Transverse colon (tissue), 4 donors: Measurements from ENCODE around the gene SULT1C3. TPM values are rescaled to one million over a fixed set of nuclear protein-coding genes. Genes with fewer than 3 reads are reported as not detected.

ENCODE experiments used
- DNase-seq: peaks from one replicate; pipeline ENCODE4 v3.0.0-alpha.2; 2019
- H3K27ac ChIP-seq, 4 donors: fragments of 200-600 bp; sonication (generic); 2 replicates each; pipeline ENCODE4 v1.5.1; 2016 to 2018; ENCODE audit warnings: inconsistent platforms in 4 of 4
- H3K27me3 ChIP-seq: fragments of 200-600 bp; sonication (generic); 2 replicates; pipeline ENCODE4 v1.5.1; 2017; ENCODE audit warnings: inconsistent platforms
- H3K36me3 ChIP-seq, 4 donors: fragments of 200-600 bp; sonication (generic); 2 replicates each; pipeline ENCODE4 v1.5.1; 2017 to 2019; ENCODE audit warnings: inconsistent platforms in 4 of 4
- H3K4me1 ChIP-seq, 4 donors: fragments of 200-600 bp; sonication (generic); 2 replicates each; pipeline ENCODE4 v1.5.1; 2017 to 2020; ENCODE audit warnings: inconsistent platforms in 4 of 4
- H3K4me3 ChIP-seq, 4 donors: fragments of 200-600 bp; sonication (generic); 1 replicate in 1 of 4; 2 replicates in 3 of 4; pipeline versions ENCODE4 v1.5.1 to v1.6.1; 2017 to 2019; ENCODE audit warnings: inconsistent platforms in 4 of 4
- H3K9me3 ChIP-seq, 2 donors: fragments of 200-600 bp; sonication (generic); 2 replicates each; pipeline ENCODE4 v1.5.1; 2017 to 2019; ENCODE audit warnings: inconsistent platforms in 2 of 2
- EP300 ChIP-seq: sonication (generic); formaldehyde crosslinking; IDR thresholded peaks from one replicate; pipeline ENCODE4 v1.6.1; 2017; ENCODE audit warnings: antibody characterized with exemption, low read depth
- POLR2A ChIP-seq: fragments of 450-650 bp; IDR thresholded peaks from one replicate; pipeline ENCODE4 v1.6.1; 2016; ENCODE audit warnings: antibody characterized with exemption, mild to moderate bottlenecking, moderate library complexity
- POLR2AphosphoS5 ChIP-seq, 3 donors: sonication (generic); formaldehyde crosslinking; IDR thresholded peaks; one replicate each; pipeline ENCODE4 v1.6.1; 2016; ENCODE audit warnings: antibody characterized with exemption in 3 of 3
- WGBS, 2 donors: methylation state at CpG; one replicate each; pipeline ENCODE4 v1.1.5; 2018; ENCODE audit warnings: low coverage in 1 of 2; 5-methylcytosine and 5-hydroxymethylcytosine counted together
- in situ Hi-C, 4 donors: fragments of 200-750 bp; cut with MboI; loops; one replicate each; pipeline versions ENCODE4 v1.15.0 to v1.15.1; 2017; ENCODE audit warnings: low sequenced_read_pairs in 3 of 4, low pct_ligation_motif_present in 1 of 4, low pct_unique_long_range_greater_than_20kb in 1 of 4
- intact Hi-C: fragments of 100-400 bp; cut with DNase I; formaldehyde crosslinking; loops from one replicate; pipeline ENCODE4 v1.15.1; 2023; ENCODE audit warnings: low total_unique reads
- total RNA-seq, 4 donors: library from RNA; depleted of rRNA; stranded (reverse); fragments of >200 nt; gene quantifications; one replicate each; pipeline ENCODE4 v1.1.0, GENCODE V29; 2016
- TF ChIP-seq, protein P1 (sequence below), 5 experiments: fragments of 200-600 bp in 3 of 5; fragments of 450-650 bp in 2 of 5; sonication (generic) in 3 of 5; IDR thresholded peaks; 1 replicate in 2 of 5; 2 replicates in 3 of 5; pipeline ENCODE4 v1.5.1; 2016 to 2017; ENCODE audit warnings: antibody characterized with exemption in 5 of 5, inconsistent platforms in 3 of 5, mild to moderate bottlenecking in 2 of 5, moderate library complexity in 1 of 5

SULT1C3 gene
- total RNA-seq, 4 donors from 2014 or later = not detected

DNA sequence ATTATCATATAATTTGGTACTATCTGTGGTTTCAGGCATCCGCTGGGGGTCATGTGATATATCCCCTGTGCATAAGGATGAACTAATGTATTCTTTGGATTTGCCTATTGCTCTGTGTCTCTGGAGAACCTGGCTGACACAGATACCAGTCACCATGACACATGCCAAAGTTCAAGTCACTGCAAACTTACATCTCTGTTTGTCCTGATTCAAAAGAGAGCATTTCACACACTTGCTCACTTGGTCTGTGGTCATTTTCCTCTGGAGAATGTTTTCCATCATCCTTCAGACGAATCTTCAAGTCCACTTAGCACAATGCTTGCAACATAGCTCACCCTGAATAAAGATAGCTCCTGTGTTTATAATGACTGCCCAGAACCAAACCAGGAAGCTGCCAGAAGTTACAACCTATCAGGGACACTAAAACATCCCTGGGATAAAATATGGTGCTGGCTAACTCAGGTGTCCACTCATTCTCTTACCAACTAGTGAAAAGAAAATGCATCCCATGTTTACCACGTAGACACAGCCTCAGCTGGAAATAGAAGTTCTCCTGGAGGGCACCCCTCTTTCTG lies 18.1 kb downstream of the SULT1C3 start:
- Histone ChIP-seq H3K4me3 (no peak overlapping the region), H3K27me3 (no peaks in the 10 kb centered on the region), H3K36me3 (no peaks in the 10 kb centered on the region), H3K9me3 (no peaks in the 10 kb centered on the region), H3K27ac (no peak overlapping the region), H3K4me1 (peaks cover 0 to 5% (median 0%) of the 10 kb centered on the region in 4 donors)
- in situ Hi-C loops = no loop called here
- intact Hi-C loops = no loop called here
- DNase-seq = no peak
- no peak for TF ChIP-seq EP300
- TF ChIP-seq, protein P1, sequence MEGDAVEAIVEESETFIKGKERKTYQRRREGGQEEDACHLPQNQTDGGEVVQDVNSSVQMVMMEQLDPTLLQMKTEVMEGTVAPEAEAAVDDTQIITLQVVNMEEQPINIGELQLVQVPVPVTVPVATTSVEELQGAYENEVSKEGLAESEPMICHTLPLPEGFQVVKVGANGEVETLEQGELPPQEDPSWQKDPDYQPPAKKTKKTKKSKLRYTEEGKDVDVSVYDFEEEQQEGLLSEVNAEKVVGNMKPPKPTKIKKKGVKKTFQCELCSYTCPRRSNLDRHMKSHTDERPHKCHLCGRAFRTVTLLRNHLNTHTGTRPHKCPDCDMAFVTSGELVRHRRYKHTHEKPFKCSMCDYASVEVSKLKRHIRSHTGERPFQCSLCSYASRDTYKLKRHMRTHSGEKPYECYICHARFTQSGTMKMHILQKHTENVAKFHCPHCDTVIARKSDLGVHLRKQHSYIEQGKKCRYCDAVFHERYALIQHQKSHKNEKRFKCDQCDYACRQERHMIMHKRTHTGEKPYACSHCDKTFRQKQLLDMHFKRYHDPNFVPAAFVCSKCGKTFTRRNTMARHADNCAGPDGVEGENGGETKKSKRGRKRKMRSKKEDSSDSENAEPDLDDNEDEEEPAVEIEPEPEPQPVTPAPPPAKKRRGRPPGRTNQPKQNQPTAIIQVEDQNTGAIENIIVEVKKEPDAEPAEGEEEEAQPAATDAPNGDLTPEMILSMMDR (IDR thresholded peaks at IDR 0.05) = no peak
- no peak for TF ChIP-seq POLR2AphosphoS5 (IDR thresholded peaks at IDR 0.05)
- no peak for TF ChIP-seq POLR2A
- WGBS, 2 donors = 43 to 46% methylated on average over 2 to 3 of the region's 3 CpGs

DNA sequence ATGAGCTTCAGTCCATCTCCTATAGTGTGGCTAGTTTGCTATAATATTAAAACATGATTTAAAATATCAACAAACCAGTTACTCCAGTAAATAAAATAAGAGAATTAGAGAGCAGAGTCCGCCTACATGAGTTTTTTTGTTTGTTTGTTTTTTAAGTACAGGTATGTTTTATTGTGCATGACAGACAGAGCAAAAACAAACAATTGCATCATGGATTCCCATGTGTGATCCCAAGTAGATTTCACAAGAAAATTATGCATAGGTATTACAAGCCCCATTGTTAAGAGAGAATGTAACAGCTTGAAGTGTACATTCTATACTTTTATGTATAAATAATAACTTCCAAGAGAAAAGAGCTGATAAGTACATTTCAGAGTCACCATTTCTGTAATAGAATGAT lies 21.0 kb downstream of the SULT1C3 start:
- intact Hi-C loops (no loop called here), in situ Hi-C loops (no loop called here)
- no peaks in the 10 kb centered on the region for H3K36me3 ChIP-seq
- no peaks in the 10 kb centered on the region for H3K9me3 ChIP-seq
- H3K4me3 ChIP-seq = no peak overlapping the region
- H3K4me1 ChIP-seq = peaks cover 0 to 5% (median 0%) of the 10 kb centered on the region in 4 donors
- DNase-seq = no peak
- H3K27ac ChIP-seq = no peak overlapping the region
- no peaks in the 10 kb centered on the region for H3K27me3 ChIP-seq
- WGBS, 2 donors = 85 to 88% methylated on average over 1 of the region's 1 CpG
- TF ChIP-seq POLR2A = no peak
- TF ChIP-seq, protein P1 (IDR thresholded peaks at IDR 0.05) = no peak
- no peak for TF ChIP-seq POLR2AphosphoS5 (IDR thresholded peaks at IDR 0.05)
- TF ChIP-seq EP300 = no peak

DNA sequence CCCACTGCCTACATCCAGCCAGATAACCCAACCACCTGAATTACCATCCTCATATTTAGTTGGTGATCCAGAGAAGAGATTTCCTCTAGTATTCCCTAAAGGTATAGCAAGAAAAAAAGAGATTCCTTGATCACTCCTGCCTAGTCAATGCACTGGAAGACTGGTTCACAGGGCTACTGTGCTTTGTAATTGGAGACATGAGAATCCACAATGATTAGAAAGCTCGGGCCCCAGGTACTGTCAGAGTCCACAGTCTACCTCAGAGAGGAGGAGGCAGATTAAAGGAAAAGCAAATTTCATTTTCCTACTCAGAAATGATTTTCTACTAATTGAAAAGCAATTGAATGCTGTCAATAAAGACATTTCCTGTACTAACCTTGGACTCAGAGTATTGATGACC lies 22.3 kb downstream of the SULT1C3 start:
- WGBS, 2 donors = 57 to 68% methylated on average over 1 of the region's 1 CpG
- H3K27me3 ChIP-seq = no peaks in the 10 kb centered on the region
- no peak for DNase-seq
- no peaks in the 10 kb centered on the region for H3K36me3 ChIP-seq
- no peaks in the 10 kb centered on the region for H3K9me3 ChIP-seq
- intact Hi-C loops (no loop called here), in situ Hi-C loops (no loop called here)
- TF ChIP-seq POLR2AphosphoS5 (IDR thresholded peaks at IDR 0.05) (no peak), EP300 (no peak)
- TF ChIP-seq, protein P1 (IDR thresholded peaks at IDR 0.05) = no peak
- H3K4me1 ChIP-seq = peaks cover 0 to 15% (median under 1%) of the 10 kb centered on the region in 4 donors
- H3K4me3 ChIP-seq = no peak overlapping the region
- H3K27ac ChIP-seq = no peak overlapping the region

DNA sequence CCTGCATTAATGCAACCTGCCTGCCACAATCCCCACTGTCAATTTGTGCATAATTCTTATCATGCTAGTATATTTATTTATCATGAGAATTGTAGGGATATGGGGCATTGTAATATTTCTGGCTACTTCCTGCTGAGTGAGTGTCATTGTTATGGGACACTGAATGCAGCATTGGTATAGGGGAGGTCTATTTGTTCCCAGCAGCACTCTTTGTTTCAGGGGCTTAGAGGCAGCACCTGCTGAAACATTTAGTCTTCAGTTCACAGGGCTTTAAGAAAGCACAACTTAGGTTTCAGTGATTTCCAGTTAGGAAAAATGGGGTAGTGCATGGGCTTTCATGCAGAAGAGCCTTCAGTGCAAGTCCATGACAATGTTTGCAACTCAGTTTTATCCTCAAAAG lies 23.6 kb downstream of the SULT1C3 start:
- H3K27ac ChIP-seq = no peak overlapping the region
- intact Hi-C loops = no loop called here
- H3K4me3 ChIP-seq = no peak overlapping the region

More for the DNA sequence above, 23.6 kb downstream of the SULT1C3 start:
- H3K4me1 ChIP-seq = peaks cover 0 to 20% (median 9%) of the 10 kb centered on the region in 4 donors
- in situ Hi-C loops = no loop called here
- TF ChIP-seq, protein P1 (IDR thresholded peaks at IDR 0.05) = no peak
- TF ChIP-seq EP300 = no peak
- no peak for TF ChIP-seq POLR2A
- no peak for TF ChIP-seq POLR2AphosphoS5 (IDR thresholded peaks at IDR 0.05)
- no peaks in the 10 kb centered on the region for H3K27me3 ChIP-seq
- DNase-seq = no peak
- H3K36me3 ChIP-seq = no peaks in the 10 kb centered on the region
- H3K9me3 ChIP-seq = no peaks in the 10 kb centered on the region
